Gastroesophageal sphincter (tissue), 3 donors: Measurements from ENCODE around the gene GGPS1.

Experiments used
- POLR2AphosphoS5 ChIP-seq: sonication (generic); formaldehyde crosslinking; IDR thresholded peaks from one replicate; pipeline ENCODE4 v1.6.1; 2017; ENCODE audit warnings: antibody characterized with exemption
- TF ChIP-seq, protein P1 (sequence below), 4 experiments: fragments of 200-600 bp in 2 of 4; fragments of 450-650 bp in 2 of 4; sonication (generic) in 1 of 4; IDR thresholded peaks; one replicate each; pipeline ENCODE4 v1.5.1; 2017 to 2019; ENCODE audit warnings: antibody characterized with exemption in 4 of 4, mild to moderate bottlenecking in 2 of 4, moderate library complexity in 2 of 4

DNA sequence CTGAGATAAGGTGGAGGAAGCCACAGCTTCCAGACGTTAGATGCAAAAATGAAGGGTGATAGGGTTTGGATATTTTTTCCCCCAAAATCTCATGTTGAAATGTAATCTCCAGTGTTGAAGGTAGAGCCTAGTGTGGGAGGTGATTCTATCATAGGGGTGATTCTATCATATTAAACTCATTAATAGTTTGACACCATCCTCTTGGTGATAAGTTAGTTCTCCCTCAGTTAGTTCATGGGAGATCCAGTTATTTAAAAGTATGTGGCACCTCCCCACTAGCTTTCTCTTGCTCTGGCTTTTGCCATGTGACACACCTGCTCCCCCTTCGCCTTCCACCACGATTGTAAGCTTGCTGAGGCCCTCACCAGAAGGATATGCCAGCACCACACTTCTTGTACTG lies 30.5 kb downstream of the GGPS1 start:
- TF ChIP-seq, protein P1, sequence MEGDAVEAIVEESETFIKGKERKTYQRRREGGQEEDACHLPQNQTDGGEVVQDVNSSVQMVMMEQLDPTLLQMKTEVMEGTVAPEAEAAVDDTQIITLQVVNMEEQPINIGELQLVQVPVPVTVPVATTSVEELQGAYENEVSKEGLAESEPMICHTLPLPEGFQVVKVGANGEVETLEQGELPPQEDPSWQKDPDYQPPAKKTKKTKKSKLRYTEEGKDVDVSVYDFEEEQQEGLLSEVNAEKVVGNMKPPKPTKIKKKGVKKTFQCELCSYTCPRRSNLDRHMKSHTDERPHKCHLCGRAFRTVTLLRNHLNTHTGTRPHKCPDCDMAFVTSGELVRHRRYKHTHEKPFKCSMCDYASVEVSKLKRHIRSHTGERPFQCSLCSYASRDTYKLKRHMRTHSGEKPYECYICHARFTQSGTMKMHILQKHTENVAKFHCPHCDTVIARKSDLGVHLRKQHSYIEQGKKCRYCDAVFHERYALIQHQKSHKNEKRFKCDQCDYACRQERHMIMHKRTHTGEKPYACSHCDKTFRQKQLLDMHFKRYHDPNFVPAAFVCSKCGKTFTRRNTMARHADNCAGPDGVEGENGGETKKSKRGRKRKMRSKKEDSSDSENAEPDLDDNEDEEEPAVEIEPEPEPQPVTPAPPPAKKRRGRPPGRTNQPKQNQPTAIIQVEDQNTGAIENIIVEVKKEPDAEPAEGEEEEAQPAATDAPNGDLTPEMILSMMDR (IDR thresholded peaks at IDR 0.05), result no peak
- TF ChIP-seq POLR2AphosphoS5, result no peak
